ENCODE results near the gene CENPF. TPM values are rescaled to one million over a fixed set of nuclear protein-coding genes. Genes with fewer than 3 reads are reported as not detected.
"Not testable (repeated sequence)": the region's sequence is repeated elsewhere in the genome, so short reads cannot be mapped to it uniquely, and the experiment has no call there.

CENPF gene, protein sequence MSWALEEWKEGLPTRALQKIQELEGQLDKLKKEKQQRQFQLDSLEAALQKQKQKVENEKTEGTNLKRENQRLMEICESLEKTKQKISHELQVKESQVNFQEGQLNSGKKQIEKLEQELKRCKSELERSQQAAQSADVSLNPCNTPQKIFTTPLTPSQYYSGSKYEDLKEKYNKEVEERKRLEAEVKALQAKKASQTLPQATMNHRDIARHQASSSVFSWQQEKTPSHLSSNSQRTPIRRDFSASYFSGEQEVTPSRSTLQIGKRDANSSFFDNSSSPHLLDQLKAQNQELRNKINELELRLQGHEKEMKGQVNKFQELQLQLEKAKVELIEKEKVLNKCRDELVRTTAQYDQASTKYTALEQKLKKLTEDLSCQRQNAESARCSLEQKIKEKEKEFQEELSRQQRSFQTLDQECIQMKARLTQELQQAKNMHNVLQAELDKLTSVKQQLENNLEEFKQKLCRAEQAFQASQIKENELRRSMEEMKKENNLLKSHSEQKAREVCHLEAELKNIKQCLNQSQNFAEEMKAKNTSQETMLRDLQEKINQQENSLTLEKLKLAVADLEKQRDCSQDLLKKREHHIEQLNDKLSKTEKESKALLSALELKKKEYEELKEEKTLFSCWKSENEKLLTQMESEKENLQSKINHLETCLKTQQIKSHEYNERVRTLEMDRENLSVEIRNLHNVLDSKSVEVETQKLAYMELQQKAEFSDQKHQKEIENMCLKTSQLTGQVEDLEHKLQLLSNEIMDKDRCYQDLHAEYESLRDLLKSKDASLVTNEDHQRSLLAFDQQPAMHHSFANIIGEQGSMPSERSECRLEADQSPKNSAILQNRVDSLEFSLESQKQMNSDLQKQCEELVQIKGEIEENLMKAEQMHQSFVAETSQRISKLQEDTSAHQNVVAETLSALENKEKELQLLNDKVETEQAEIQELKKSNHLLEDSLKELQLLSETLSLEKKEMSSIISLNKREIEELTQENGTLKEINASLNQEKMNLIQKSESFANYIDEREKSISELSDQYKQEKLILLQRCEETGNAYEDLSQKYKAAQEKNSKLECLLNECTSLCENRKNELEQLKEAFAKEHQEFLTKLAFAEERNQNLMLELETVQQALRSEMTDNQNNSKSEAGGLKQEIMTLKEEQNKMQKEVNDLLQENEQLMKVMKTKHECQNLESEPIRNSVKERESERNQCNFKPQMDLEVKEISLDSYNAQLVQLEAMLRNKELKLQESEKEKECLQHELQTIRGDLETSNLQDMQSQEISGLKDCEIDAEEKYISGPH (N-terminal part only)
- polyA plus RNA-seq (ENCODE audit: insufficient read depth in 1 of 5, insufficient read length in 5 of 5, low replicate concordance in 1 of 5): 100 to 1,000 TPM in 2 of 5 donors, 10 to 100 TPM in 3; 49.4 to 134 (median 70.3) TPM
- long read RNA-seq, donor 1, partial matches to known transcripts: 20 of 22 reads
- long read RNA-seq, donor 1, other reads (novel, unspliced or antisense): 0 of 22 reads
- long read RNA-seq, donor 2, partial matches to known transcripts: 0 of 2 reads
- long read RNA-seq, donor 2, other reads (novel, unspliced or antisense): 0 of 2 reads
- long read RNA-seq, donor 3, partial matches to known transcripts: 12 of 12 reads
- long read RNA-seq, donor 3, other reads (novel, unspliced or antisense): 0 of 12 reads
- long read RNA-seq, donor 4: 0 reads
- long read RNA-seq, donor 5, partial matches to known transcripts: 46 of 46 reads
- long read RNA-seq, donor 5, other reads (novel, unspliced or antisense): 0 of 46 reads
- long read RNA-seq, donor 6, partial matches to known transcripts: 0 of 2 reads
- long read RNA-seq, donor 6, other reads (novel, unspliced or antisense): 0 of 2 reads
- long read RNA-seq, donor 7, partial matches to known transcripts: 5 of 5 reads
- long read RNA-seq, donor 7, other reads (novel, unspliced or antisense): 0 of 5 reads
- long read RNA-seq, donor 8: 0 reads

DNA sequence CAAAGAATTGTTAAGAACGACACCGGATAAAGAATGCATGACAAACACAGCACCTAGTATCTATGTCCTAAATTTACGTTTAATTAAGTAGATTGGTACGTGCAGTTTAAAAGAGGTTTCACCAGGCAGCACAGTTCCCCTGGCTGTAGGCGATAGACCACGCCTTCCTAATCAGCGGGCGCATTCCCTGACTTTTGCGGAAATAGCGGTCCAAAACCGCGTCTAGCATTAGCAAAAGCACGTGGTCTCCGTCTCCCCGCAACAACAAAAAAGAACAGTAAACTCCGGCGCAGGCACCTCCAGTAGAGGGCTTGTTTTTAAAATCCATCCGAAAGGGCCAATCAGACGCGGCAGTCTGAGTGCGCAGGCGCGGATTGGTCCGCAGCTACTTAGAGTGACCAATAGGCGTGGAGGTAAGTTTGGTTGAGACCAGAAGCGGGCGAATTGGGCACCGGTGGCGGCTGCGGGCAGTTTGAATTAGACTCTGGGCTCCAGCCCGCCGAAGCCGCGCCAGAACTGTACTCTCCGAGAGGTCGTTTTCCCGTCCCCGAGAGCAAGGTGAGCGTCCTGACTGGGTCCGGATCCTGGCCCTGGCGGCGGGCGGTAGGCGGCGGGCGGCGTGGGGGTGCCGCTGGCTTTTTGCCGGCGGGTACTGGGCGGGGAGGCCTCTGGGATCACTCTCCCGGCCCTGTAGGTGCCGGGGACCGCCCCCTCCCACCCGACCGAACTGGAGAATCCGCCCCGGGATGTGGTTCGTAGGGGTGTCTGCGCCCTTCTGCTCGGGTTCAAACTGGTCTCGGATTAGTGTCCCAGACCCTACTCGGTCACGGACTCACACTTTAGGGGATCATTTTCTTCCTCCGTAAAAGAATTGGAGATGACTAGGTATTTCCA is at the start of gene CENPF:
Gene CENPF (plus strand): TSS at position 432 of the 894 bp plus-strand sequence. CDS start 10,560 bp downstream, outside the sequence.
- peak; percentile 96 to 98 for DNase-seq

DNA sequence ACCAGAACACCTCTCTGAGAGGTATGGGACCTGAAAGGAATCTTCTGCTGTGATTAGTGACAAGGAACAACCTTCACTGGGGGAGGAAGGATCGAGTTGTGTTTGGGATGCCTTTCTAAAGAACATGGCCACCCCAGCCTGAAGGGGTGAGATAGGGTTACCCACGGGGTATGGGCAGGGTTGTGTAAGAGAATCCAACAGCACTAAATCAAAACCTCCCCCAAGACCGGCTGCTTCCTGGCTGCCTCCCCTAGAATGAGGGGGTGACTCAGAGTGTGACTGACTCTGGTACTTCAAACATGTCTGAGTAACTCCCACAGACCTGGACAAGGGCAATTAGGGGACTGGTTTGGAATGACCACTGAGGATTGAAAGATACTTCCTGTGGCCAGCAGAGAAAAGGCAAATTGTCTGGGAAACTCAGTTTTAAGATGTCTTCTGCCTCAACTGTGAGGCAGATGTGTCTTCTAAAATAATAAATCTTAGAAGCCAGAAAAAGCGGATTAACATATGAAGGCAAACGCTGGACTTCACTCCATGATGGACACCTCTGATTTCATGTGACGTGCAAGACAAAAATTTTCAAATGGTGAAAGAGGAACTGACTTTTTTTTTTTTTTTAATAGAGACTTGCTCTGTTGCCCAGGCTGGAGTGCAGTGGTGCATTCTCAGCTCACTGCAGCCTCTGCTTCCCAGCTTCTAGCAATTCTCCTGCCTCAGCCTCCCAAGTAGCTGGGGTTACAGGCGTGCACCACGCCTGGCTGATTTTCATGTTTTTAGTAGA is 44.9 kb upstream of the CENPF start:
- DNase-seq: no peak

DNA sequence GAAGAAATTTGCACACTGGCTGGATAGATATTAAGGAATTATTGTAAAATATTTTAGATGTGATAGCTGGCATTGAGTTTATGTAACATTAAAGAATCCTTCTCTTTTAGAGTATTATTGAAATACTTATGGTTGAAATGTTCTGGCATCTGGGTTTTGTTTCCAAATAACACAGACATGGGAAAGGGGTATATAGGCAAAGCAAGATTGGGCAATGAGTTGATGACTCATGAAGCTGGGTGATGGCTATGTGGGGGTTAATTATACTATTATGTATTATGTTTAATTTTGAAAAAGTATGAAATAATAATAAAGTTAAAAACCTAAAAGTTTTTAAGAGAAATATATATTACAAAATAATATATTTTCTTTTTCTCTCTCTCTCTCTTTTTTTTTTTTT is 39.1 kb upstream of the CENPF start:
- no peak for DNase-seq

DNA sequence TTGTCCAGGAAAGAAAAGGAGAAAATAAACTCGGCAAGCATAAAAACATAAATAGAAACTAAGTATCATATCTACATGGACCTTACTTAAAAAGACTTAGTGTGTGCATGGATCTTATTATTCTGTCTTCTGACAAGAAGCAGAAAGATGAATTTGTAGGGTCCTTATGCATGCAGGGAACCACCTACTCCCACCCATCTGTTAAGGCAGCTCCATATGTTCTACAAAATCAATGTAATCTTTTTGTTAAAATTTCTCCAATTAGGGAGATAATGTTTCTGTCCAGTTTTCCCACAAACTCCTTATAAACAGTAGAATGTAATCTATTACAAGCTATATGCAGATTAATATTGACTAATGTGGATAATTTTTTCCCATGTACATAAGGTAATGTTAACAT is 37.7 kb upstream of the CENPF start:
- no peak for DNase-seq

DNA sequence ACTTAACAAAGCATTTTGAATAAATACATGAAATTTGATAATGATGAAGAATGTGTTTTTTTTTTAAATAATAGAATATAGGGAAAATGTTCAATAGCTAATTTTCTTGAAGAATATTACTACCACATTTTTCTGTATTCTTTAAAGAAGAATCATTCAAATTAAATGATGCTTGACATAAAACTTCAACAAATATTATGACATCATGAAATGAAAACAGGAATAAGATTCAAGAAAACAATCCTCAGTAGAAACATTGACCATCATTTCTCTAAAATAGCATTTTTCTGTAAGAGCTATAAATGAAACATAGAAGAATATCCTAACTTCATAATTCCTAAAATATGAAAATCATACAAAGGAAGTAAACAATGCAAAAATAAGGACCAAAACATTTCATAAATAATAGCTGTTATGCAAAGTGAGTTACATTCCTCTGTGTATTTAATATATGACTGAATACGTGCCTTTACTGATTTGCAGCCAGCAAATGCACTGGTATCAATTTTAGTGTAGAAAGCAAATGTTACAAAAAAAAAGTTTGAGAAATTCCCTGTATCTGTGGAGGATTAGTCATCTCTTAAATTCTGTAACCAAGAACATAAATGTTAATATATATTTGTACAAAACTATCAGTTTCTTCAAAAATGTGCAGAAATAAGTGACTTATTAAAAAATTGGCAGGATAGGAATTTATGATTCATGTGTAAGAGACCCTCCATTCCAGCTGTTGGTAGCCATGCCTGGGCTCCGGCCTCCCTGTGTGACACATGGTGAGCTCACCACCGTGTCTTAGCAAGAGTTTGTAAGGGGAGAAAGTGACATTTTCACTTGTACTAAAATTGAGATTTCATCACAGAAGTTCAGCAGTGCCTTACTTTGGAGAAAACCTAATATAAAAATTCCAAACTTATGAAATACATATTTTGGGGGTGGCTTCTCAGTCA is 36.6 kb upstream of the CENPF start:
- no peak for DNase-seq

DNA sequence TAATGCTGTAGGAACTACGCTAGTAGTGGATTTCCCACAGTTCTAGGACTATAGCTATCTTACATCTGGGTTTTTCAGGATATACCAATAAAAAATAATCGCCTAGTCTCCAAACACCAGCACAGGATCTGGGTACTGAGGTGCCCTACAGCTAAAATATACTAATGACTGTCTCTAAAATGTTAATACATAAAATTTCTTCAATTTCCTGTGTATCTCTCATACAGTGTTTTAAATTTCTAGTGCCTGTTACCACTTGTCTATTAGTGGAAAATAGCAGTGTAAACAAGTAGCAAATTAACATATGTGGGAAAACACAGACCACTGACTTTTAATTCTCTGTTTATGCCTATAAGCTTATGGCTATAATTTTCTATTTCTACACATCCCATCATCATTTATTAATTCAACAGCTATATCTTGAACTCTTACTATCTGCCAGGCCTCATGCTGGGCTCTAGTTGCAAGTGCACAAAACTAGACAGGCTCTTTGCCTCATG is 35.5 kb upstream of the CENPF start:
- DNase-seq: no peak

DNA sequence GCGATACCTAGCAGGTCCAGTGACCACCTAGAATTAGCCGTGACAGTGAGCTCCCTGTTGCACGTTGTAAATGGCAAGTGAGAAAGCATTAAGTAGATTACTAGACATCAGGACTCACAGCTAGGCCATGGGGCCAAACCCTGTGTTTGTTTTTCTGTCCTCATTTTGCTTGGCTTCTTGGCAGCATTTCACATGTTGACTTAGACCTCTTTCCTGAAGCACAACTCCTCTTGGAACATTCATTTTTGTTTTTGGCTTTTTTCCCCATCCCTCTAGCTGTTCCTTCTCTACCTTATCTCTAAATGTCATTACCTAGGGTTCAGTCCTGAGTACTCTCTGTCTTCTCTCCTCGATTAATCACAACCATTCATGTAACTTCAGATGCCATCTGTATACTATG is 34.7 kb upstream of the CENPF start:
- no peak for DNase-seq

DNA sequence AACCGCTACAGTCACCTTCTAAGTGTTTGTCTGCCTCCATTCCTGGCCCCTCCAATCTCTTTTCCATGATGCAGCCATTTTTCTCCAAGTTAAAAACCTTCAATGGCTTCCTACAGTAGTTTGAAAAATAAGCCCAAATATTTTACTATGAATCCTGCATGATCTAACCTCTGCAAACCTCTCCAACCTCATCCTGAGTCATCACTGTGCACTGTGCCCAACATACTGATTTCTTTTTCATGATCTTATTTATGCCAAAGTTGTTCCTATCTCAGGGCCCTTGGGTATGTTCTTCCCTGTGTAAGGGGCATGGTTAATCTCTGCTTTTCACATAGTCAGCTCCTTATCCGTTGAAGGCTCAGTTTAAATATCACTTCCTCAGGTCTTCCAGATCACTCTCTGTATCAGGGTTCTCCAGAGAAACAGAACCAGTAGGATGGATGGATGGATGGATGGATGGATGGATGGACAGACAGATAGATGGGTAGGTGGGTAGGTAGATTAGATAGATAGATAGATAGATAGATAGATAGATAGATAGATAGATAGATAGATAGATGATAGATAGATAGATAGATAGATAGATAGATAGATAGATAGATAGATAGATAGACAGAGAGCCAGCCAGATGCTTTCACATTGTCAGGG is 33.5 kb upstream of the CENPF start:
- DNase-seq: no peak

DNA sequence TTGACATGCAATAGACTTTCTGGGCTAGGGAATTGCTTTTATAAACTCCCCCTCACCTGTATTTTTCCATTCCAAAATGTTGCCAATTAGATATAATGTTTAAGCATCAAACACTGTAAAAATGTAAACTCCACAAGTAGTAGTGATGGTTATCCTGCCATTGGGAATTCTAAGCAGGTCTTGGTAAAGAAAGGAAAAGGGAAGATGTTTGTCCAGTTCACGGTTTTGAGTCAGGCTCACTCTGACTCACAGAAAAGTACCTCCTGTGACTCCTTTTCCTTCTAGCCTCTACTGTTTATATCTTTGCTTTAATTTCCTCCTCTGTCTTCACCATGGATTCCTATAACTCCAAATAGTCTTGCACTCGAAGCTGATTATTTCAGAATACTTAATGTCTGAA is 32.6 kb upstream of the CENPF start:
- no peak for DNase-seq

DNA sequence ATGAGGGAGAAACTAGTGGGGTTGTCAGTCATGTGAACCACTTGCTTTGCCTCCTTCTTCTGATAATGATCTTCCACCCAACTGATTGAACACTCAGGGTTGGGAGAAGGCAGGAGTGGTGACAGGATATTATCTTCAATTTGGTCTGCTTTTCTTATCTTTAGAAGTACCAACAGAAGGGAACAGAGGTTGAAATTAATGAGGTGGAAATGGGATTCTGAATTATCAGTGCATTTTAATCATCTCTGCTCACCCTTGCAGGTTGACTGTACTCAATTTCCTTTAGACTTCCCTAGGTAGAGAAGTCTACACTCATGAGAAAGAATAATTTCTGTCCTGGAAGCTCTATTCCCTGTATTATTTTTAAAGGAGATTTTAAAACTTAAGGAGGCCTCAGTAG is 31.7 kb upstream of the CENPF start:
- no peak for DNase-seq

DNA sequence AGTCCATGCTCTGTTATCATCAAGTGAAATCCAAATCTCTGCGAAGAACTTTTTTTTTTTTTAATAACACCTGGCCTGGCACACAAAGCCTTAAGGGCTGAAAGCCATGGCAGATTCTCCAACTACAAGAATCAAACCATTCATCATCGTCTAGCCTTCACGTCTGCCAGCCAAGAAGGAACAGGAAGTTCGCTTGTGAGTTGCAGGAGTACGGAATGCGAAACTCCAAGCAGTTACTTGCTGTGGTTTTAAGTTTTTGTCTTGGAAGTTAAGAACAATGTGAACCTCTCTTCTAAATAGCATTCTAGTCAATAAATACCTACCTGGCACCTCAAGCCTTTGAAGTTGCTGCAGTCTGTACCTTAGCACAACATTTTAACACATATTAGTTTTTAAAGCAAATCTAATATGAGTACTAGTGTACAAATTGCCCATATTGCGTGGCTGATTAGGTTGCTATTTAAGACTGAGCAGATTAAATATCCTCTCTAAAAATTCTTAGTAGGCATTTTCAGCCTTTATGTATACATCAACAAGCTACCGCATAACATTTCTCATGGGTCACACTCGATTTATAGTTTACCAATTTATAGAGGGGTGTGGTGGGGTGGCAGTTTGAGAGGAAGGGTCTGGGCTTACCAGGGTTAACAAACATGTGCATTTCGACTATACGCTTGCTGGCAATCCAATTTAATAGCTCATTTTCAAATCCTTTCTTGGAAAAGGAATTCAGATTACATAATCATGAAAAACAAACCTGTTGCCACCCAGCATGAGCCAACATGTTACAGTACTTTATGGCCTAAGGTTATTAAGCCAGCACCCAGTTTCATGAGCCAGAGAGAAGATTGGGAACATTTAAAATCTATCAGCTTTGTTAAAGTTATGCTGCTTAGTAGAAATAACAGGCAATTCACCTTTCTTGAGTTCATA is 29.3 kb upstream of the CENPF start:
- DNase-seq: no peak

DNA sequence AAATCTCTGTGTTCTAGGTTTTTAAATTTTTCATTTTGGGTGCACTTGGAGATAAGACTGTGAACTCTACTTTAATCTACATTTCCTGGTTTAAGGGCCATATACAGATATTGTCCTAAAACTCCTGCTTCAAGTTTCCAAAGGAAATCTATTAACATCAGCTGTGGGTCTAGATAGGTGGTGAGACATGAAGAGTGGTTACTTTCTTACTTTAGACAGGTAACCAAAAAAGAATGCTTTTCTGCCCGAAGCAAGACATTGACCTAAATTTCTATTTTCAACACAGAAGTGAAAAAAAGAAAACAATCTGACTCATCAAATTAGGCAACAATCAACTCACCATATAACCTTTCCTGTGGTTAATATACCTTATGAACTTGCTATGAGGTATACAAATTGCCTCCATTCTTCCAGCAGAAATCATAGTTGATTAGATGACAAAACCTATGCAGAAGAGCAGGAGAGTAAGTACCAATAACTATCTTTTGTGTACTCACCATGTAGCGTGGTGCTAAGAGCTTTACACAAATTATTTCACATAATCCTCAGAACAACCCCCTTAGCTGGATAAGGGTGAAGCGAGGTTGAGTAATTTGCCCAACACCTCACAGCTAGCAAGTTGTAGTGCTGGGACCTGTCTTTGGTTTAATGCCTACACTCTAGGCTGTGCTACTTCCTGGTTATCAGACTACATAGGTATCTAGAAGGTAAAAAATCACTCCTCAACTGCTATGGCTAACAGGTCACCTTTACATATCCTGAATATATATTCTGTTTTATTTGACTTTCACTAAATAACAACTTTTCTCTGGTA is 28.2 kb upstream of the CENPF start:
- no peak for DNase-seq

DNA sequence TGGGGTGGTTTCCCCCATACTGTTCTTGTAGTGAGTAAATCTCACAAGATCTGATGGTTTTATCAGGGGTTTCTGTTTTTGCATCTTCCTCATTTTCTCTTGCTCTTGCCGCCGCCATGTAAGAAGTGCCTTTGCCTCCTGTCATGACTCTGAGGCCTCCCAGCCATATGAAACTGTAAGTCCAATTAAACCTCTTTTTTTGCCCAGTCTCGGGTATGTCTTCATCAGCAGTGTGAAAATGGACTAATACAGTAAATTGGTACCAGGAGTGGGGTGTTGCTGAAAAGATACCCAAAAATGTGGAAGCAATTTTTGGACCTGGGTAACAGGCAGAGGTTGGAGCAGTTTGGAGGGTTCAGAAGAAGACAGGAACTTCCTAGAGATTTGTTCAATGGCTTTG is 26.9 kb upstream of the CENPF start:
- DNase-seq: not testable (repeated sequence)

DNA sequence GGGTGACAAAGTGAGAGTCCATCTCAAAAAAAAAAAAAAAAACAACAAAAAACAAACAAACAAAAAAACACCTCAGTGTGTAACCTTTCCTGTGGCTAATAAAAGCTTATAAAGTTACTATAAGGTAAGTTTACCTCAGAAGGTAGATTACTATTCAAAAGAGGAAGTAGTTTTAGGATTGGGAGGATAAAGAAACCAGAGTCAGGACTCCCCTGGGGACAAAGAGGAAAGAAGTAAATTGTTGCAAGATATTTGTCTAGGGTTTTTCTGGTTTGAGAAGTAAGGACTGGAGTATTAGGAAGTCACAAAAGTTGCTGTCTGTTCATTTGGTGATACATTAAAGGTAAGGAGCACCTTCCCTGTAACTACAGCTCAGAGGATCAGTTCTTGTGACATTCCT is 23.8 kb upstream of the CENPF start:
- no peak for DNase-seq

DNA sequence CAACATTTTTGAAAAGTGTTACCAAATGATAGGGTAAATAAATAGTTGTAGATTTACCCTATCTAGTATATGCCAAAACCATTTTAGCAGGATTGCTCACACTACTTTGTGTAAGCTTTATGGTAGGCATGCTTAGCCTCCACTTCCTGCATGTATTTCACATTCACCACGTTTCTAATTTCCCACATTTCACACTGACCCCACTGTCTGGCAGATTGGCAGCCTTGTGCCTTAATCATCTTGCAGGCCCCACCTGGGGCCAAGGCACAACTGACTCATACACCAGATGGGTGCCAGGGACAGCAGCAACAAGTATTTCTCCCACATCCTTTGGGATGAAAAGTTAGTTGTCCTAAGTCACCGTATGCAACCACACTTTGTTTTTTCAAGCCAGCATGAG is 21.2 kb upstream of the CENPF start:
- no peak for DNase-seq

All from right lung (tissue), 10 donors.